SW 1271 (cell line): ENCODE data around the gene RASSF5.

Source experiments
- DNase-seq, 2 experiments: peaks; one replicate each; lab custom pipeline; 2025; lab: John Stamatoyannopoulos, UW

RASSF5 gene

DNA sequence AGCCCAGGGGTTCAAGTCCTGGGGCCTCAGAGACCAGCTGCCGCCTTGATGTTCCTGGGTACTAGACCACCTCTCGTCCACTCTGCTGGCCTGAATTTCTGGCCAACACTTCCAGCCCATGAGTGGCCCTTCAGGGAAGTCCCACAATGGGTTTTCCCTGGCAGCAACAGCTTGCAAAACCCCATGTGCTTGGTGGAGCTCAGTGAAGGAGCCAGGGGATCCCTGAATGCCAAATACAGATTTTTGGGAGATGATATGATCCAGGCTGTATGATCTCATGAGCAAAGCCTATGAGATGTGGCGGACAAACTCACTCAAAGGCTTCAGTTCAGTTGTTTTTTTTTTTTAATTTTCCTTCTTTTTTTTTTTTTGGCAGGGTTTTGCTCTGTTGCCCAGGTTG, 9.6 kb upstream of the RASSF5 start:
- no peak for DNase-seq

DNA sequence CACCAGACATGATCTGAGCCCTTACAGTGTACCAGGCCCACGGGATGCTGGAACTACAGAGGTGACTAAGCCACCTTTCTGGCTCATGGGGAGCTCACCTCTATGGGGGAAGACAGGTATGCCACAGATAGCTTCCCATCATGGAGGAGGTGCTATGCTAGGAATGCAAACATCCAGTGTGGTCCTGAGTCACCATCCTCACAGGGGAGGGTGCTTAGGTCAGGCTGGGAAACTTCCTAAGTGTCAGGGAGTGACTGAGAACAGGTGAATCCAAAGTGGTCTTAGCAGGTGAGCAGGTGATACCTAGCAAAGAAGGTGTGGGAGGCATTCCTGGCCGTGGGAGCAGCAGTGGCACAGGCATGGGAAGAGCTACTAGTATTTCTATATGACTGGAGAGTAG, 8.6 kb upstream of the RASSF5 start:
- DNase-seq: no peak

- DNase-seq: no peak
Observed at GRCh38 chr1:206500046-206500445, 7.3 kb upstream of the RASSF5 start.

- DNase-seq: no peak
Observed at GRCh38 chr1:206501881-206502280, 5.5 kb upstream of the RASSF5 start.

DNA sequence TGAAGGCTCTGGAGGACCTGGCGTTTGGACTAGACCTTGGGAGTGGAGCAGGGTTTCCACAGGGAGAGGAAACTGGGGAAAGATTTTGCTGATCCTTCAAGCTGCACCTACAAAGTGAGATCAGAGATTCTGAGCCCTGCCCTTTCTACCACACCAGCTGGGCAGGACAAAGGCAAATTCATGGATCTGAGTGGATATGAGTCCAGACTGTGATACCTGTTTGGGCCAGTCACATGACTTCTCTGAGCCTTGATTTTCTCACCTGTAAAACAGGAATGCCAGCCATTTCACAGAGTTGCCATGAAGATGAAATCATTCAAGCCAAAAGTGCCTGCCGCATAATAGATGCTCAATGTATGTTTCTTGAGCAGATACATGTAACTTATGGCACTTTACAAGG, 4.9 kb upstream of the RASSF5 start:
- no peak for DNase-seq

- DNase-seq: no peak
Observed at GRCh38 chr1:206502812-206503211, 4.5 kb upstream of the RASSF5 start.

- DNase-seq: no peak
Observed at GRCh38 chr1:206503591-206504362, 3.6 kb upstream of the RASSF5 start.

- DNase-seq: no peak
Observed at GRCh38 chr1:206504363-206504713, 3.0 kb upstream of the RASSF5 start.

DNA sequence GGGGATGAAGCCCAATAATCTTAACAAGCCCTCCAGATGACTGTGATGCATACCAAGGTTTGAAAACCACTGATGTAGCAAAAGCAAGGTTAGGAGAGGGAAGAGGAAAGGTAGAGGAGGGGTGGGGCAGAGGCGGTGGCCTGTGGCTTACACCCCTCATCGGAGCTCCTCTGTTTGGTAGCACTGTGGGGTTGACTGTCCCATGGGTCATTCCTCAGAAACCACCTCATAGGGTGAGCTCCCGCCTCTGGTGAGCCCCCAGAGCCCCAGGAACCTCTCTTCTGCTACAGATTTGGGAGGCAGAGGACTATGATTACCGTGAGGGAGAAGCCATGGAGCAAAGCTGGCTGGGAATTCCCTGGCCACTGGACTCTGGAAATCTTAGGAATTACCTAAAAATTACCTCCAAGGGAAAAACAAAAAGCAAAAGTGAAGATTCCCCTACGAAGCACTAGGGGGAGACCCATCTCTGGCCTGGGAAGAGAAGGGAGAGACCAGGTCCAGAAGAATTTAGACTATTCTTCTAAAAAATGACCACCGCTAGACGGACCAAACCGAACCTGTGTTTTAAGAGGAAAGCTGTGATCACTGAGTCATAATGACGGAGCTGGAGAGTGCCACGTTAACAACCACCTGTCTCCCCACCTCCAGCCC, 1.5 kb upstream of the RASSF5 start:
- no peak for DNase-seq

DNA sequence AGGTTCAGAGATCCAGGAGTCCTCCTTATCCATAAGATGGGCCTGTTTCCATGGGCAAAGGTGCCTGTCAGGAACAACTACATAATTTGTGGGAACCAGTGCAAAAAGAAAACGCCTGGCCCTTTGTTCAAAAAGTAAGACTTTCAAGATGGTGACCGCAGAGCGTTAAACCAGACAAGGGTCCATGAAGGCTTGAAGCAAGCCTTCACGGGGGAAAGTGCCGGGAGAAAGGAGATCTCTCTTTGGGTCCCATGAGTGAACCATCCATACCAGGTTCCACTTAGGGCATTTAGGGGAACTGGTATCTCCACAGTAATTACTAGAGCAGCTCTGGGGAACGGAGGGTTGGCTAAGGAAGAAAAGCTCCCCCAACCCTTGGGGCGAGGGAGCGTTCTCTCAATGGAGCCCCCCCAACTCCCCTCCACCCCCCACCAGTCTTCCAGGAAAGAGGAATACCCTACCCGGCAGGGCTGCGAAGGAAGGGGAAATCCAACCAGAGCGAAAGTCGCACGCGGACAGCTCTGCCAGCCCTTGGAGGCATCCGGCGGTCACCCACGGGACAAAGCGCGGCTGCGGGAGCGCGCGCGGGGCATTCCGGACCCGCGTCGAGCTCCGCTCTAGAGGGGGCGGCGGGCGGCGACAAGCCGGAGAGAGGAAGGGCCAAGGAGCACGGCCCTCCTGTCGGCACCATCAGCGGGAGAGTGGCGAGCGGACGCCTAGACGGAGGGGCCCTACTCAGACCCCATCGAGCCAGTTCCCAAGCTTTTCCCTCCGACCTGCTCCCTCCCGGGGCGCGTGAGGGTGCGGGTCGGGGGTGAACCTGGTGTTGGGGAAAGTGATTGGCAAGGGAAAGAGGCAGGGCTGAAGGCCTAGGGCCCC, 687 bp upstream of the RASSF5 start:
- no peak for DNase-seq

DNA sequence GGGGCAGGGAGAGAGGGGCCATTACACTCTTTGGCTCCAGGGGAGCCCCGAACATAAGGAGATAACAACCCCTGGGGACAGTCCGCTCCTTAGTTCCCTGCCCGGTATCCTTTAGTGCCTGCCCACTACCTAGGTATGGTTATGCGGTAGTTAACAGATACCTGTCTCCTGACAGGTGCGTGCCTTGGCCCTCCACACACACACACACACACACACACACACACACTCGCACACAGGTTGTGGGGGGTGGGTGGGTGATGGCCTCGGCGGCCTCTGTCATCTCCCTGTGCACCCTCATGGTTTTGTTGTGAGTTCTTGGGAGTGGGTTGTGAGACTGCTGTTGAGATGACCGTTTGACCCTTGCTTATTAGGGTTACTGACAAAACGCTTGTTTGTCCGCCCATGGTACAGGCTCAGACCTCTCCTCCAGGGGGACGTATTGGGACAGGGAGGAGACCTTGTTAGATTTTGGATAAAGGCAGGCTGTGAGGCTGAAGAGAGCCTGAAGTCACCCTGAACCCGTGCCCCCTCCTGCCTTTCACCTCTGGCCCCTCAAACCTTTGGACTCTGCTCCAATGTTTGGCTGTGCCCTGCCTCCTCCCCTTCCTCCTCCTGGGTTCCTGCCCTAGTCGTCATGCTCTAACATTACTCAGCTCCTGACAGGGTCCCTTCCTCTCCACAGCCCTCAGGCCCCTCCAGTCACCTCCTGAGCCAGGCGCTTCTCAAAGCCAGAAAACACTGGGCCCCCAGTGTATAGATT, 979 bp downstream of the RASSF5 start:
- DNase-seq: no peak

DNA sequence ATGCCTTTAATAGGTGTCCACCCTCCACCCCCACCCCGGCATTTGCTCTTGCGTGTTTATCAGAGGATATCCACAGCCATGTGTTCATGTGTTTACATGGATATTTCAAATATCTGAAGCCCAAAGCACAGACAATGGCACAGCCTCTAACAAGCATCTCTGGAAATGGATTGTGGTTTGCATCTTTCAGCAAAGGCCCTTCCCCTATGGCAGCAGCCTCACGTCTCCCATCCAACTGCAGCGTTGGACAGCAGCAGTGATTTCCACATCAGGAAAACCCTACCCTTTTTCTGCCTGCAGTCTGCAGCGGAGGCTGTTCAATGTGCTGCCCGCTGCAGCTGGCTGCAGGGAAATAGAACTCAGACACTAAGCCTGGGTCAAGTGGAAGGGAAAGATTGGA, 1.6 kb downstream of the RASSF5 start:
- DNase-seq: no peak

- DNase-seq: no peak
Observed at GRCh38 chr1:206509612-206510257, 2.4 kb downstream of the RASSF5 start.

DNA sequence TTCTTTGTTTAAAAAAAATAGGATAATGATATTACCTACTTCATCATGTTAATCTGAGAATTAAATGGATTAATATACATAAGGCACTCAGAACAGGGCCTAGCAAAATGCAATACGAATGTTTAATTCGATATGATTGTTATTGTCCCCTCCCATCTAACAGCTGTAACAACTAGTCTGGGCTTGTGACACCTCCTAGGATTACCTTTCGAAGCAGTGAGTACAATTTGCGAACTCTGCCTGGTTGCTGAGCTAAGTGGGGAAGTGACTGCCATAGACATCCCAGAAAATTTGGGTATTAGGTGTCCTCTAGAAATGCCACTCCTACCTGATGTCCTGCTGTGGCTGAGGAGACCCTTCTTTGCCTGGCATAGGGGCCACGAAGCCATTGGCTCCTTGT, 3.0 kb downstream of the RASSF5 start:
- no peak for DNase-seq

GRCh38 chr1:206511362-206512057, 4.2 kb downstream of the RASSF5 start:
- DNase-seq: no peak

GRCh38 chr1:206512058-206512850, 4.9 kb downstream of the RASSF5 start:
- no peak for DNase-seq

- no peak for DNase-seq
Observed at GRCh38 chr1:206512851-206513180, 5.5 kb downstream of the RASSF5 start.

DNA sequence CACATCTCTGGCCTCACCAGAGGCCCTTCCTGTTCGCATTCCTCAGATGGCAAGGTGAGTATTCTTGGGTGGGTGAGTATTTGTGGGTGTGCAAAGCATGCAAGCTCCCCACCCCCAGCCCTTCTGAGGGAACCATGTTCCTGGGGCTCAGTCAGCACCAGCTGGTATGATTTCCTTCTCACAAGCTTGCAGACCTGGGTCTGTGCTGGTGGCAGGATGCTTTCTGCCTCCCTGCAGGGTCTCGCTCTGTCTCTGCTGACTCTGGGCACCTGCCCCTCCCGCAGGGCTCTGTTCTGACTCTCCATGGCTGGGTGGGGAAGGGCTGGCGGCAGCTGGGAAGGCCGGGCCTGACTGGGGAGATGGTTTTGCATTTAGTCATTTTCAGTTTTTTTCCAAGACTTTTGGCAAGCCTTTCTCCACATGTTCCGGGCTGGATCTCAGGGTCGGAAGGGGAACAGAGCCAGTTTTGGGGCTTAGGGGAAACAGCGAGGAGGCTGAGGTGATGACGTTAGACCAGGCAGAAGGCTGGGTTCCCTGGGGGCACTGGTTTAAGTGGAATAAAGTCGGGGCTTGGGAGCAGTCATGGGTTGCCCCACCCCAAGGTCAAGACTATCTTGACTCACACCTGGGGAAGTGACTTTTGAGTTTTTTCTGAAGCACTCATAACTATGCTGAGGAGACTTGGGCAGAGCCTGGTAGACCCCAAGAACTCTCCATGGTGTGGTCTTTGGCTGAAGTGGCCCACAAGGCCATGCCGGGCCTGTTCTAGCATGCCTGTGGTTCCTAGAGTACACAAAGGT, 6.2 kb downstream of the RASSF5 start:
- no peak for DNase-seq

DNA sequence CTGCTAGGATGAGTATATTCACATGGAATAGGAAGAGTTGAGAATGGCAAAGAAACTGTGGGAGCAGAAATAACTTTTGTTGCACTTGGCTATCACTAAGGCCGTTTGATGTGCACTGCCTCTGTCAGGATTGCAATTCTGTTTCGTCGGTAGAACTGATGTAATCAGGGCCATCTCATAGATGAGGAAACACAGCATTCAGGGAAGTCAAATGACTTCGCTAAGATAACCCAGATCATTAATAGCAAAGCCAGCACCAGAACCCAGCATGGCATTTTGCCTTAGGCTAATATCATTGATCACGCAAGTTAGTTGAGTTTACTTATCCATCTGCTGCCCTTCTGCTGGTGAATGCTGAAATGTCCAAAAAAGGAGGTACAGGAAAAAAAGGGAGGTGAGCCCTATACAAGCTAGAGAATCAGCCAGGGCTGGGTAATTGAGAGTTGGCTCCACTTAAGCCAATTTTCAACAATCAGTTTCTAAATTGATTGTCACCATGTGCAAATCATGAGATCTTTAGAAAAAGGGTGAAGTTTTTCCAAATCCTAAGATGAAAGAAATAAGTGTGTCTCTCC, 7.6 kb downstream of the RASSF5 start:
- DNase-seq: no peak
